ENCODE results near the gene SYN1. TPM values are rescaled to one million over a fixed set of nuclear protein-coding genes. Genes with fewer than 3 reads are reported as not detected.

The SYN1 gene
- total RNA-seq, 1 donor from 2014 or later = 0.12 TPM

DNA sequence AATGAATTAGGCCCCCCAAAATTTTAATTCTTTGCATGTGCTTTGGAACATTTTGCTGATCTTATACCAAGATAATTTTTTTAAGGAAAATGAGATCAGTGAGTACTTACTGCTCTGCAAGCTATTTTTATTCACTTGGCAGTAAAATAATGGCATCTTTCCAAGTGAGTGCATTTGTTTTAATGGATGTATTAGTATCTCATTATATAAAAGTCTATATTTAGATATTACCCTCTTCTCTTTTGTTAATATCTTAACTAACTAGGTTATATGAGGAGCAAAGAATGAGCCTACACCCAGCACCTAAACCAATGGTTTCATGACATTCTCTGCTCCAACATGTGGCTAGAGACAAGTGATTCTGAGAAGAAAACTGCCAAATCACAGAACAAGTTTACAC is 79.8 kb downstream of the SYN1 start:
- no peak for DNase-seq (ENCODE audit: low read depth)
- TF ChIP-seq, protein P1, sequence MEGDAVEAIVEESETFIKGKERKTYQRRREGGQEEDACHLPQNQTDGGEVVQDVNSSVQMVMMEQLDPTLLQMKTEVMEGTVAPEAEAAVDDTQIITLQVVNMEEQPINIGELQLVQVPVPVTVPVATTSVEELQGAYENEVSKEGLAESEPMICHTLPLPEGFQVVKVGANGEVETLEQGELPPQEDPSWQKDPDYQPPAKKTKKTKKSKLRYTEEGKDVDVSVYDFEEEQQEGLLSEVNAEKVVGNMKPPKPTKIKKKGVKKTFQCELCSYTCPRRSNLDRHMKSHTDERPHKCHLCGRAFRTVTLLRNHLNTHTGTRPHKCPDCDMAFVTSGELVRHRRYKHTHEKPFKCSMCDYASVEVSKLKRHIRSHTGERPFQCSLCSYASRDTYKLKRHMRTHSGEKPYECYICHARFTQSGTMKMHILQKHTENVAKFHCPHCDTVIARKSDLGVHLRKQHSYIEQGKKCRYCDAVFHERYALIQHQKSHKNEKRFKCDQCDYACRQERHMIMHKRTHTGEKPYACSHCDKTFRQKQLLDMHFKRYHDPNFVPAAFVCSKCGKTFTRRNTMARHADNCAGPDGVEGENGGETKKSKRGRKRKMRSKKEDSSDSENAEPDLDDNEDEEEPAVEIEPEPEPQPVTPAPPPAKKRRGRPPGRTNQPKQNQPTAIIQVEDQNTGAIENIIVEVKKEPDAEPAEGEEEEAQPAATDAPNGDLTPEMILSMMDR (conservative IDR thresholded peaks at IDR 0.05; ENCODE audit: low read depth, low read length) = no peak
- no peak overlapping the region for H3K4me3 ChIP-seq (ENCODE audit: low read depth, low read length)

DNA sequence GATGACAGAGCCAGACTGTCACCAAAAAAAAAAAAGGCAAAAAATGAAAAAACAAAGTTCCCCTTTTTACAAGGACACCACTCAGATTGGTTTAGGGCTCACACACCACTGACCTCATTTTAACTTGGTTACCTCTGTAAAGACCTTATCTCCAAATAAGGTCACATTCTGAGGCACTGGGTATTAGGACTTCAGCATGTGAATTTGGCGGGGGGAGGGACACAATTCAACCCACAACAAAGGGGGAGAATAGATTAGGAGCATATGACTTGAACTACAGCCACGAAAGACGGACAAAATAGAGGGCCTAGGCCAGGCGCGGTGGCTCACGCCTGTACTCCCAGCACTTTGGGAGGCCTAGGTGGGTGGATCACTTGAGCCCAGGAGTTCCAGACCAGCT is 89.6 kb downstream of the SYN1 start:
- no peak overlapping the region for H3K4me3 ChIP-seq (ENCODE audit: low read depth, low read length)
- no peak for DNase-seq (ENCODE audit: low read depth)
- TF ChIP-seq, protein P1 (conservative IDR thresholded peaks at IDR 0.05; ENCODE audit: low read depth, low read length) = no peak

DNA sequence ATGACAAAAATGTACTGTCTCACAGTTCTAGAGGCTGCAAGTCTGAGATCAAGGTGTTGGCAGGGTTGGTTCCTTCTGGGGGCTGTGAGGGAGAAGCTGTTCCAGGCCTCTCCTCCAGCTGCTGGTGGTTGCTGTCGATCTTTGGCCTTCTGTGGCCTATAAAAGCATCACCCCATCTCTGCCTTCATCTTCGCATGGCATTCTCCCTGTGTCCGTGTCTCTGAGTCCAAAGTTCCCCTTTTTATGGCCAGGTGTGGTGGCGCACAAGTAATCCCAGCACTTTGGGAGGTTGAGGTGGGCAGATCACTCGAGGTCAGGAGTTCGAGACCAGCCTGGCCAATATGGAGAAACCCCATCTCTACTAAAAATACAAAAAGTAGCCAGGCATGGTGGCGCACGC is 90.1 kb downstream of the SYN1 start:
- no peak overlapping the region for H3K4me3 ChIP-seq (ENCODE audit: low read depth, low read length)
- DNase-seq (ENCODE audit: low read depth) = no peak
- TF ChIP-seq, protein P1 (conservative IDR thresholded peaks at IDR 0.05; ENCODE audit: low read depth, low read length) = no peak

DNA sequence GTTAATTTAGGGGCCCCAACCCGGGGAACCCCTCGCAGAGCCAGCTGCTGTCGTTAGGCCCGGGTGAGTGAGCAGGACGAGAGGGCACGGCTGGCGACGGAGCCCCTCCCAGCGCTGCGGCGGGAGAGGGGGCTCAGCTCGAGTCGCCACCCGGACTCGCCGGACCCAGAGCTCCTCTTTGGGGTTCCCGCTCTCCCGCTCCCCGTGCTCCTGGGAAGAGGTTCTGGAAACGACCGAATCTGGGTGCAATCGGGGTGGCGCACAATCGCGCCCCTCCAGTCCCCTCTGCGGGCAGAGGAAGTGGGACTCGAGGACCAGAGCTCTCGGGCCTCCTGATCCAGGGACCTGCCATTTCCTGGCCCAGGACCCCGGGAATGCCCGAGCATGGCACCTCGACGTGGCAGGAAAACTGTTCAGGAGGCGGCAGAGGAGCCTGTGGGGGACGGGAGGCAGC is 95.9 kb downstream of the SYN1 start:
- DNase-seq (ENCODE audit: low read depth) = no peak
- TF ChIP-seq, protein P1 (conservative IDR thresholded peaks at IDR 0.05; ENCODE audit: low read depth, low read length) = no peak
- peak overlapping the region; percentile 56 for H3K4me3 ChIP-seq (ENCODE audit: low read depth, low read length)

DNA sequence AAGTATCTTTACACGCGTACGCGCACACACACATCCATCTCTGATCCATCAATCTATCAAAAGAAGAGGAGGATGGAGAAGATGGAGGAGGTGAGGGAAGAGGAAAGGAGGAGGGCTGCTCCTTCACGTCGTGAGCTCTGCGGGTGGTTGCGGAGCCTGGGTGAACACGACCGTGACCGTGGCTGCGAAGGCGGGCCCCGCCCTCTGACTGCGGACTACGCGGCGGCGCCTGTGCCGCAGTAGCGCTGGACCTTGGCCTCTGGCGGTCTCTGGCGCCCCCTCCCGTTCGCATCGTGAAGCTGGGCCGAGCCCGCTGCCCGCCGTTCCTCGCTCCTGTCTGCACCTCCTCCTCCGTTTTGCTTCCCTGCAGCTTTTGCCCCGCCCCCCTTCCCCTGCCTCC is 96.4 kb downstream of the SYN1 start:
- DNase-seq (ENCODE audit: low read depth) = no peak
- TF ChIP-seq, protein P1 (conservative IDR thresholded peaks at IDR 0.05; ENCODE audit: low read depth, low read length) = peak; percentile 60
- peak overlapping the region; percentile 56 for H3K4me3 ChIP-seq (ENCODE audit: low read depth, low read length)

Other genes starting within 250 kb of the SYN1 start
- 0.07 TPM in 1 of 2 replicates, not detected in the other for gene ZNF157, start 249.3 kb downstream of the SYN1 start, total RNA-seq
- 4.4 and 5.0 TPM in 2 replicates for gene ZNF41, start 136.6 kb downstream of the SYN1 start, total RNA-seq
- gene ARAF, start 58.7 kb downstream of the SYN1 start, total RNA-seq = 31.5 and 43.7 TPM in 2 replicates
- gene TIMP1, start 37.4 kb downstream of the SYN1 start, total RNA-seq = 123 and 241 TPM in 2 replicates
- 0.06 and 0.22 TPM in 2 replicates for gene CFP, start 10.1 kb upstream of the SYN1 start, total RNA-seq
- gene ELK1, start 30.7 kb upstream of the SYN1 start, total RNA-seq = 21.9 and 31.8 TPM in 2 replicates
- 133 and 178 TPM in 2 replicates for gene UXT, start 39.3 kb upstream of the SYN1 start, total RNA-seq
- 2.7 and 16.9 TPM in 2 replicates for gene ZNF81, start 217.0 kb upstream of the SYN1 start, total RNA-seq